Keratinocyte (primary cell): ENCODE data around the gene LFNG. TPM values are rescaled to one million over a fixed set of nuclear protein-coding genes. Genes with fewer than 3 reads are reported as not detected.

Source experiments
- DNase-seq: peaks from one replicate; pipeline ENCODE4 v3.0.0-alpha.2; 2011; ENCODE audit warnings: low read depth, missing footprints, low spot score
- FAIRE-seq: peaks from 2 replicates; lab custom pipeline; 2011; peaks lifted over from hg19 to GRCh38; lab: Jason Lieb, UNC
- H2AFZ ChIP-seq: 2 replicates; pipeline ENCODE4 v1.6.0; 2012; ENCODE audit warnings: low read length, control low read depth, inconsistent platforms; ENCODE audit not compliant: control insufficient read depth
- H3K27ac ChIP-seq: 2 replicates; pipeline ENCODE4 v1.5.1; 2011; ENCODE audit warnings: low read length; ENCODE audit not compliant: control insufficient read depth, insufficient read depth
- H3K27me3 ChIP-seq: 3 replicates; pipeline ENCODE4 v1.6.0; 2011; ENCODE audit warnings: low read length; ENCODE audit not compliant: control insufficient read depth, insufficient read depth; ENCODE audit errors: extremely low read depth
- H3K36me3 ChIP-seq, 2 experiments: 2 replicates in 1 of 2; 3 replicates in 1 of 2; pipeline ENCODE4 v1.5.1; 2011; ENCODE audit warnings: low read length in 2 of 2, mild to moderate bottlenecking in 1 of 2; ENCODE audit not compliant: control insufficient read depth in 2 of 2, insufficient read depth in 2 of 2; ENCODE audit errors: extremely low read depth in 1 of 2
- H3K4me1 ChIP-seq: 3 replicates; pipeline ENCODE4 v1.5.1; 2011; ENCODE audit warnings: low read length; ENCODE audit not compliant: control insufficient read depth, insufficient read depth; ENCODE audit errors: extremely low read depth
- H3K4me2 ChIP-seq: 3 replicates; pipeline ENCODE4 v1.6.0; 2011; ENCODE audit warnings: low read depth, low read length; ENCODE audit not compliant: control insufficient read depth, insufficient read depth; ENCODE audit errors: extremely low read depth
- H3K4me3 ChIP-seq, 3 experiments: fragments of 200-600 bp in 1 of 3; sonication (generic) in 1 of 3; 2 replicates in 2 of 3; 3 replicates in 1 of 3; pipeline ENCODE4 v1.5.1; 2011 to 2016; ENCODE audit warnings: low read length in 3 of 3, mild to moderate bottlenecking in 3 of 3, control low read depth in 2 of 3, inconsistent platforms in 1 of 3, low read depth in 1 of 3, mixed read lengths in 1 of 3, mixed run types in 1 of 3, moderate library complexity in 1 of 3; ENCODE audit not compliant: control insufficient read depth in 2 of 3, insufficient read depth in 2 of 3; ENCODE audit errors: extremely low read depth in 1 of 3
- H3K79me2 ChIP-seq: 2 replicates; pipeline ENCODE4 v1.6.0; 2012; ENCODE audit warnings: low read length; ENCODE audit not compliant: control insufficient read depth, insufficient read depth
- H3K9ac ChIP-seq: 3 replicates; pipeline ENCODE4 v1.6.0; 2011; ENCODE audit warnings: low read length; ENCODE audit not compliant: control insufficient read depth, insufficient read depth; ENCODE audit errors: extremely low read depth
- H3K9me1 ChIP-seq: 3 replicates; pipeline ENCODE4 v1.6.0; 2011; ENCODE audit warnings: low read length; ENCODE audit not compliant: control insufficient read depth, insufficient read depth; ENCODE audit errors: extremely low read depth
- H3K9me3 ChIP-seq: 2 replicates; pipeline ENCODE4 v1.5.1; 2012; ENCODE audit warnings: low read depth, low read length; ENCODE audit not compliant: control insufficient read depth
- H4K20me1 ChIP-seq: 3 replicates; pipeline ENCODE4 v1.6.0; 2011; ENCODE audit warnings: low read length; ENCODE audit not compliant: control insufficient read depth, insufficient read depth; ENCODE audit errors: extremely low read depth
- CTCF ChIP-seq, 3 experiments: IDR thresholded peaks in 1 of 3; conservative IDR thresholded peaks in 1 of 3; optimal IDR thresholded peaks in 1 of 3; 2 replicates in 2 of 3; 3 replicates in 1 of 3; pipeline versions ENCODE3 to v1.5.1; 2011; ENCODE audit warnings: low read length in 3 of 3, mild to moderate bottlenecking in 3 of 3, moderate library complexity in 2 of 3, control low read depth in 1 of 3, inconsistent platforms in 1 of 3; ENCODE audit not compliant: insufficient read depth in 2 of 3; ENCODE audit errors: extremely low read depth in 1 of 3
- EZH2 ChIP-seq: IDR thresholded peaks from one replicate; pipeline ENCODE4 v1.6.1; 2012; ENCODE audit warnings: inconsistent platforms, mild to moderate bottlenecking, low read length, moderate library complexity
- dilution Hi-C: fragments of 300-500 bp; cut with MboI; formaldehyde crosslinking; loops from one replicate; pipeline ENCODE4 v1.7.0; 2020; ENCODE audit warnings: low sequenced_read_pairs; ENCODE audit not compliant: extremely low pct_ligation_motif_present
- polyA plus RNA-seq, 5 experiments: library from polyadenylated mRNA; depleted of rRNA in 3 of 5; stranded (reverse) in 3 of 5; stranded (forward) in 1 of 5; unstranded in 1 of 5; fragments of >200 nt; gene quantifications; 1 replicate in 1 of 5; 2 replicates in 3 of 5; 3 replicates in 1 of 5; pipeline versions ENCODE4 v1.2.1 to v1.2.3, GENCODE V29; 2011 to 2012; ENCODE audit warnings: missing spikeins in 2 of 5, low read depth in 1 of 5, low replicate concordance in 1 of 5

The LFNG gene
- polyA plus RNA-seq, 1 donor (not counting 4 experiments of a cell fraction or from before 2014, with no cell fraction given) = 17.7 TPM

- H3K27me3 ChIP-seq = peaks cover 11% of the 10 kb centered on the region
- H3K79me2 ChIP-seq = no peaks in the 10 kb centered on the region
- H3K9me1 ChIP-seq = no peaks in the 10 kb centered on the region
- dilution Hi-C loops = no loop called here
- TF ChIP-seq EZH2 = no peak
- TF ChIP-seq CTCF (optimal IDR thresholded peaks at IDR 0.05 in 1 of 3, IDR thresholded peaks at IDR 0.05 in 1 of 3, conservative IDR thresholded peaks at IDR 0.05 in 1 of 3; ENCODE audit: extremely low read depth in 1 of 3, insufficient read depth in 2 of 3, low read length in 3 of 3) = no peak
- H3K4me2 ChIP-seq = no peak overlapping the region
- H3K4me1 ChIP-seq = no peaks in the 10 kb centered on the region
- H3K9me3 ChIP-seq = no peaks in the 10 kb centered on the region
- no peak overlapping the region for H3K4me3 ChIP-seq
- no peak overlapping the region for H3K27ac ChIP-seq
- H4K20me1 ChIP-seq = no peaks in the 10 kb centered on the region
- no peaks in the 10 kb centered on the region for H3K36me3 ChIP-seq
- DNase-seq = no peak
- H3K9ac ChIP-seq = no peak overlapping the region
- no peak overlapping the region for H2AFZ ChIP-seq
- FAIRE-seq = no peak
Measured at GRCh38 chr7:2488681-2489080, 30.9 kb upstream of the LFNG start.

- no peaks in the 10 kb centered on the region for H3K9me1 ChIP-seq
- H3K27ac ChIP-seq = no peak overlapping the region
- no peaks in the 10 kb centered on the region for H3K4me1 ChIP-seq
- dilution Hi-C loops = no loop called here
- H3K9ac ChIP-seq = no peak overlapping the region
- H3K4me3 ChIP-seq = no peak overlapping the region
- H3K27me3 ChIP-seq = peaks cover 6% of the 10 kb centered on the region
- no peaks in the 10 kb centered on the region for H3K9me3 ChIP-seq
- no peak overlapping the region for H3K4me2 ChIP-seq
- TF ChIP-seq CTCF (optimal IDR thresholded peaks at IDR 0.05 in 1 of 3, IDR thresholded peaks at IDR 0.05 in 1 of 3, conservative IDR thresholded peaks at IDR 0.05 in 1 of 3; ENCODE audit: extremely low read depth in 1 of 3, insufficient read depth in 2 of 3, low read length in 3 of 3) (no peak), EZH2 (no peak)
- DNase-seq = no peak
- no peaks in the 10 kb centered on the region for H3K36me3 ChIP-seq
- no peak for FAIRE-seq
- no peak overlapping the region for H2AFZ ChIP-seq
- no peaks in the 10 kb centered on the region for H4K20me1 ChIP-seq
- no peaks in the 10 kb centered on the region for H3K79me2 ChIP-seq
Measured at GRCh38 chr7:2490181-2490651, 29.4 kb upstream of the LFNG start.
